Measurements from ENCODE around the gene STXBP6. TPM values are rescaled to one million over a fixed set of nuclear protein-coding genes. Genes with fewer than 3 reads are reported as not detected.

STXBP6 gene
- total RNA-seq: 100 to 1,000 TPM in 1 of 4 donors, 10 to 100 TPM in 3; 44.1 to 120 (median 67.4) TPM

DNA sequence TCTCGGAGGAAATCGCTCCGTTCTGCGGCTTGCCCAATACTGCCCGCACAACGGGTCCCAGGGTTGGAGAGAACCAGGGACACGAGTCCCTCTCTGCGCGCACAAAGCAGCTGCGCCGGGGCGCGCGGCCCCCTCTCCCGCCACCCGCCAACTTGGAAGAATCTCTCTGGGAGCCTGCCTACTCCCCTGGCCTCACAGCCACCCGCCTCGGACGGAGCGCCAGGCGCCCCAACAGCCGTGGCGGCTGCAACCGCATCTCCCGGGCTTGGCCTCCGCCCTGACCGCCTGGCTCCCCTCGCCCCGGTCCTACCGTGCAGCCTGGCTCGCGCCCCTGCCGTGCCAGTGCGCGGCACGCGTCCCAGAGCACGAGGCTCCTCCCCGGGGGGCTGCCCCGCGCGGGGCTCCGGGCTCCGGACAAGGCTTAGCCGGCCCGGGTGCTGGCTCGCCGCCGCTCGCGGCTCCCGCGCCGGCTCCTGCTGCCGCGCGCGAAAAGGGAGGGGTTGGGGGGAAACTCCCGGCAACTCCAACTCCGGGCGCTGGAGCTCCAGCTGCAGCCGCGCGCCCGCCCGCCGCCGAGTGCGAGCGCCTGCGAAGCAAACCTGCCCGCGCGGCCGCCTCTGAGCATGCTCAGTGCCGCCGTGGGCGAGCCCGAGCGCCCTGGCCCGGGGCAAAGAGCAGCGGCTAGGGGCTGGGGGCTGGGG is at the start of gene STXBP6:
TSS of gene STXBP6 (minus strand) at position 580 of the 701 bp plus-strand sequence. CDS start 75,329 bp downstream, outside the sequence.
- H3K4me3 ChIP-seq (replicated peaks in 1 of 3): peak within 1 kb of the TSS; percentile 72 to 81 (median 77)
- H3K27ac ChIP-seq: peak within 1 kb of the TSS; percentile 70 to 95 (median 86)
- DNase-seq: peak; percentile 86 to 87
- H3K27me3 ChIP-seq: no peaks in the 10 kb centered on the region
- no peaks in the 10 kb centered on the region for H3K36me3 ChIP-seq
- intact Hi-C loops (cut with DNase I): loop anchor here (10.0 kb wide), 2 partner anchors 85 to 235 kb away; no protein-coding TSS in a partner anchor
- no peaks in the 10 kb centered on the region for H3K9me3 ChIP-seq
- peak in 1 of 2 donors; percentile 80 for TF ChIP-seq POLR2A (IDR thresholded peaks at IDR 0.05)
- no peak for TF ChIP-seq CTCF (IDR thresholded peaks at IDR 0.05)
- H3K4me1 ChIP-seq: peaks cover 25 to 26% of the 10 kb centered on the region in 2 donors
- WGBS, 2 donors: 0 to 2% methylated on average over 10 to 11 of the region's 82 CpGs

DNA sequence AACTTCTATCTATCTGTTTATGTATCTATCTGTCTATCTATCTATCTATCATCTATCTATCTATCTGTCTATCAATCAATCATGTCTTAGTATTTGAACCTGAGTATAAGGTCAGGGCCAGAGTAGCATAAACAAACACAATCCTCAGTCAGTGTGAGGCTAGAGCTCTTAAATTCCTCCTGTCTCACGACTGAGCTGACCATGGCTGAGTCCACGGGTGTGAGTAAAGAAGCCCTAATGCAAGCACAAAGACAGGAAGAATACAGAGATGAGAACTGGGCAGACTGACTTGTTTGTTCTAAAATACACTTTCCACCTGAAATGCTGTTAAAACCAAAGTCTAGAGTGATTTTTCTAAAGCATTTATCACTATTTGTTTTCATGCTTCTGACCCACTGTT is 47.2 kb upstream of the STXBP6 start:
- H3K27ac ChIP-seq: no peak overlapping the region
- H3K4me1 ChIP-seq: no peaks in the 10 kb centered on the region
- no peaks in the 10 kb centered on the region for H3K9me3 ChIP-seq
- H3K36me3 ChIP-seq: no peaks in the 10 kb centered on the region
- intact Hi-C loops (cut with DNase I): no loop called here
- WGBS, 2 donors: 22 to 31% methylated on average over 2 of the region's 2 CpGs
- no peak overlapping the region for H3K4me3 ChIP-seq (replicated peaks in 1 of 3)
- H3K27me3 ChIP-seq: no peaks in the 10 kb centered on the region
- TF ChIP-seq POLR2A (IDR thresholded peaks at IDR 0.05) (no peak), CTCF (IDR thresholded peaks at IDR 0.05) (no peak)
- no peak for DNase-seq

GRCh38 chr14:25095736-25096437 is 45.9 kb upstream of the STXBP6 start:
- 79 to 80% methylated on average over 5 of the region's 5 CpGs for WGBS, 2 donors
- no peak overlapping the region for H3K27ac ChIP-seq
- H3K36me3 ChIP-seq: no peaks in the 10 kb centered on the region
- H3K9me3 ChIP-seq: no peaks in the 10 kb centered on the region
- no peak for TF ChIP-seq CTCF (IDR thresholded peaks at IDR 0.05)
- TF ChIP-seq POLR2A (IDR thresholded peaks at IDR 0.05): no peak
- no peaks in the 10 kb centered on the region for H3K27me3 ChIP-seq
- DNase-seq: no peak
- H3K4me1 ChIP-seq: peaks cover 0 to 6% of the 10 kb centered on the region in 2 donors
- intact Hi-C loops (cut with DNase I): no loop called here
- H3K4me3 ChIP-seq (replicated peaks in 1 of 3): no peak overlapping the region

DNA sequence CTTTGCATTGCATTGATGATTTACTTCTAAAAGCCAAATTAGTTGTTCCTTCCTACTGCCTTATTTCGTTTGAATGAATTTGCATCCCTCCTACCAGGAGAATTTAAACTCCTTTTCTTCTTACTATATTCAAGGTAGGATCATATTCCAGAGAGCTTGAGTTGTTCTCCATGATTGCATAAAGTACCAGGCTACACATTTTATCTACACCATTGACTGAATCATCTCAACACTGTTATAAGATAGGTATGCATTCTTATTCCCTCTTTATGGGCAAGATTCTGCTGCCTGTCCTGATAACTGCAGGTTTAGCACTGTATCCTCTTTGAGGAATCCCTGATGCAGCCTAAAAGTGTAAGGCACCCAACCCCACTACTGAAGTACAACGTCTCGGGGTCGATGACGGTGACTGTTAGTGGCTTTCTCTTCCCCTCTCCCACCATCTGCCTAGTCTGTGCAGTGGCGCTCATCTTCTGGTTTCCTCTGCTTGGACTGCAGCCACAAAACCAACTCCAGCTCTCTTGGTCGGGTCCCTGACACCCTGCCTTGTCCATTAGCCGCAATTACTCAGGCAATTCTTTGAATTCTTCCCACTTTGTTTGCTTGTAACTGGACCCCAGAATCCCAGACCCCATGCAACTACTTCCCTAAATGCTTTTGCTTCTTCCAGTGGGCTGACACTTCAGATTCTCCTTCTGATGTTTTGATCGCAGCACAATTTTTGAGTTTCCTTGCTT is 44.4 kb upstream of the STXBP6 start:
- no peak overlapping the region for H3K4me3 ChIP-seq (replicated peaks in 1 of 3)
- intact Hi-C loops (cut with DNase I): no loop called here
- peaks cover 10 to 13% of the 10 kb centered on the region in 2 donors for H3K4me1 ChIP-seq
- WGBS, 2 donors: 81 to 87% methylated on average over 9 of the region's 9 CpGs
- no peak for TF ChIP-seq CTCF (IDR thresholded peaks at IDR 0.05)
- no peak for TF ChIP-seq POLR2A (IDR thresholded peaks at IDR 0.05)
- no peaks in the 10 kb centered on the region for H3K36me3 ChIP-seq
- DNase-seq: no peak
- no peaks in the 10 kb centered on the region for H3K27me3 ChIP-seq
- no peak overlapping the region for H3K27ac ChIP-seq
- H3K9me3 ChIP-seq: no peaks in the 10 kb centered on the region
